Body of pancreas (tissue), 4 donors: ENCODE results near the gene ATP2C1. TPM values are rescaled to one million over a fixed set of nuclear protein-coding genes. Genes with fewer than 3 reads are reported as not detected.
A peak's percentile ranks its signal among the peaks of the same experiment; 100 is the strongest.

ENCODE experiments used
- ATAC-seq: fragments of 150-250 bp; one replicate; pipeline ENCODE4 v1.9.1; 2016
- DNase-seq, 4 donors: peaks; one replicate each; pipeline ENCODE4 v3.0.0-alpha.2; 2019
- H3K27ac ChIP-seq, 4 donors: fragments of 200-600 bp; sonication (generic); 1 replicate in 3 of 4; 2 replicates in 1 of 4; pipeline versions ENCODE4 v1.5.1 to v1.6.1; 2016 to 2019; ENCODE audit warnings: mild to moderate bottlenecking in 1 of 4, mixed read lengths in 1 of 4, moderate library complexity in 1 of 4
- H3K27me3 ChIP-seq, 2 donors: fragments of 200-600 bp; sonication (generic); one replicate each; pipeline ENCODE4 v1.6.0; 2016; ENCODE audit warnings: mild to moderate bottlenecking in 1 of 2
- H3K36me3 ChIP-seq, 2 donors: fragments of 200-600 bp; sonication (generic); replicated peaks in 1 of 2; 2 replicates each; pipeline ENCODE4 v1.5.1; 2016; ENCODE audit warnings: low read depth in 2 of 2; ENCODE audit not compliant: insufficient read depth in 1 of 2
- H3K4me1 ChIP-seq: fragments of 200-600 bp; sonication (generic); one replicate; pipeline ENCODE4 v1.6.0; 2016
- H3K4me3 ChIP-seq, 2 donors: fragments of 200-600 bp; sonication (generic); 1 replicate in 1 of 2; 2 replicates in 1 of 2; pipeline ENCODE4 v1.5.1; 2016 to 2019
- H3K9me3 ChIP-seq, 3 donors: fragments of 200-600 bp; sonication (generic); 1 replicate in 2 of 3; 2 replicates in 1 of 3; pipeline ENCODE4 v1.5.1; 2016
- CTCF ChIP-seq, 7 experiments: fragments of 450-650 bp in 4 of 7; fragments of 200-600 bp in 3 of 7; sonication (generic) in 3 of 7; IDR thresholded peaks; one replicate each; pipeline ENCODE4 v1.5.1; 2016 to 2019; ENCODE audit warnings: antibody characterized with exemption in 7 of 7
- POLR2A ChIP-seq, 3 donors: fragments of 450-650 bp; IDR thresholded peaks; one replicate each; pipeline ENCODE4 v1.6.1; 2016; ENCODE audit warnings: antibody characterized with exemption in 3 of 3, mild to moderate bottlenecking in 2 of 3
- WGBS, 2 donors: methylation state at CpG; one replicate each; pipeline ENCODE4 v1.1.5; 2017; 5-methylcytosine and 5-hydroxymethylcytosine counted together
- intact Hi-C: fragments of 100-400 bp; cut with DNase I; formaldehyde crosslinking; loops from one replicate; pipeline ENCODE4 v1.15.1; 2023
- total RNA-seq, 2 donors: library from RNA; depleted of rRNA; stranded (reverse); fragments of >200 nt; gene quantifications; one replicate each; pipeline ENCODE4 v1.1.0, GENCODE V29; 2016

Gene ATP2C1
- total RNA-seq, 2 donors from 2014 or later: 36.3 to 47.5 TPM

- ATAC-seq (no peak), DNase-seq (no peak)
- no peaks in the 10 kb centered on the region for H3K4me1 ChIP-seq
- TF ChIP-seq POLR2A (IDR thresholded peaks at IDR 0.05) (no peak), CTCF (IDR thresholded peaks at IDR 0.05) (no peak)
- H3K4me3 ChIP-seq: no peak overlapping the region
- H3K27me3 ChIP-seq: no peaks in the 10 kb centered on the region
- H3K9me3 ChIP-seq: no peaks in the 10 kb centered on the region
- peaks cover 0 to 3% of the 10 kb centered on the region in 2 donors for H3K36me3 ChIP-seq
- intact Hi-C loops: no loop called here
- H3K27ac ChIP-seq: no peak overlapping the region
- WGBS, 2 donors: 88 to 94% methylated on average over 1 of the region's 1 CpG
Measured at GRCh38 chr3:131009698-131010097, 115.8 kb downstream of the ATP2C1 start.

DNA sequence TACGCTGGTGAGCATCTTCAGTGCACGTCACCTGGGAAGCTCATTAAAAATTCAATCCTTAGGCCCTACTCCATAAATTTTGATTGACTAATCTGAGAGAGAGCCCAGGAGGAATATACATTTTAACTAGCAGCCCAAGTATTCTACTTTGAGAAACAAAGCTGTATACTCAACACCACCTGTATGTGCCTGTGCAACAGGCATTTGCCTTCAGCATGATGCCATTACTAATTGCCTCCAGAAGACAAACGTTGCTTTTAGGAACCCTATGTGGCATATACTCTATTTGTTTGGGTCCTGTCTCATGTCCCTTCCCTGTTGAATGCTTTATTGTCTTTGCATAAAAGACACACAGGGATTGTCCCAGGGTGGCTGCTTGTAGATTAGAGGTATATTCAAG lies 125.1 kb downstream of the ATP2C1 start:
- peaks cover 19% of the 10 kb centered on the region for H3K4me1 ChIP-seq
- H3K27ac ChIP-seq: no peak overlapping the region
- no peak for DNase-seq
- no peak overlapping the region for H3K4me3 ChIP-seq
- peaks cover 0 to 10% of the 10 kb centered on the region in 2 donors for H3K36me3 ChIP-seq
- no peaks in the 10 kb centered on the region for H3K27me3 ChIP-seq
- H3K9me3 ChIP-seq: no peaks in the 10 kb centered on the region
- intact Hi-C loops: no loop called here
- TF ChIP-seq POLR2A (IDR thresholded peaks at IDR 0.05) (no peak), CTCF (IDR thresholded peaks at IDR 0.05) (no peak)
- WGBS, 2 donors: 79 to 93% methylated on average over 3 of the region's 3 CpGs
- ATAC-seq: no peak

GRCh38 chr3:131020122-131020693 lies 126.3 kb downstream of the ATP2C1 start:
- no peak overlapping the region for H3K27ac ChIP-seq
- intact Hi-C loops: no loop called here
- ATAC-seq: no peak
- peaks cover 0 to 10% of the 10 kb centered on the region in 2 donors for H3K36me3 ChIP-seq
- no peak for TF ChIP-seq POLR2A (IDR thresholded peaks at IDR 0.05)
- no peak for TF ChIP-seq CTCF (IDR thresholded peaks at IDR 0.05)
- no peak overlapping the region for H3K4me3 ChIP-seq
- no peak for DNase-seq
- 76 to 95% methylated on average over 5 of the region's 5 CpGs for WGBS, 2 donors
- no peaks in the 10 kb centered on the region for H3K27me3 ChIP-seq
- peaks cover 23% of the 10 kb centered on the region for H3K4me1 ChIP-seq
- H3K9me3 ChIP-seq: no peaks in the 10 kb centered on the region

- no peak for ATAC-seq
- WGBS, 2 donors: 31 to 39% methylated on average over 1 of the region's 1 CpG
Measured at GRCh38 chr3:131025539-131025938, 131.7 kb downstream of the ATP2C1 start.

More at GRCh38 chr3:131025539-131025938, 131.7 kb downstream of the ATP2C1 start:
- Histone ChIP-seq H3K4me1 (peaks cover 32% of the 10 kb centered on the region), H3K9me3 (no peaks in the 10 kb centered on the region), H3K36me3 (no peaks in the 10 kb centered on the region), H3K27ac (no peak overlapping the region), H3K4me3 (peak overlapping the region in 1 of 2 donors; percentile 45), H3K27me3 (no peaks in the 10 kb centered on the region)
- intact Hi-C loops: no loop called here
- TF ChIP-seq POLR2A (IDR thresholded peaks at IDR 0.05) (no peak), CTCF (IDR thresholded peaks at IDR 0.05) (no peak)
- DNase-seq: no peak
